T1000 (cell line): ENCODE results near the gene SPATA31D3.
A peak's percentile ranks its signal among the peaks of the same experiment; 100 is the strongest.
"Not testable (repeated sequence)": the region's sequence is repeated elsewhere in the genome, so short reads cannot be mapped to it uniquely, and the experiment has no call there.

Experiments
- DNase-seq: peaks from one replicate; lab custom pipeline; 2025; ENCODE audit warnings: mixed read lengths; lab: John Stamatoyannopoulos, UW

SPATA31D3 gene

GRCh38 chr9:81943393-81943792, at the start of gene SPATA31D3:
Gene SPATA31D3, plus strand, starts transcription at chr9:81943500. Its CDS starts 86 bp downstream, at chr9:81943586.
- DNase-seq: not testable (repeated sequence)

GRCh38 chr9:81893929-81894328, 49.4 kb upstream of the SPATA31D3 start:
- DNase-seq: no peak

- no peak for DNase-seq
Measured at GRCh38 chr9:81894891-81895290, 48.4 kb upstream of the SPATA31D3 start.

DNA sequence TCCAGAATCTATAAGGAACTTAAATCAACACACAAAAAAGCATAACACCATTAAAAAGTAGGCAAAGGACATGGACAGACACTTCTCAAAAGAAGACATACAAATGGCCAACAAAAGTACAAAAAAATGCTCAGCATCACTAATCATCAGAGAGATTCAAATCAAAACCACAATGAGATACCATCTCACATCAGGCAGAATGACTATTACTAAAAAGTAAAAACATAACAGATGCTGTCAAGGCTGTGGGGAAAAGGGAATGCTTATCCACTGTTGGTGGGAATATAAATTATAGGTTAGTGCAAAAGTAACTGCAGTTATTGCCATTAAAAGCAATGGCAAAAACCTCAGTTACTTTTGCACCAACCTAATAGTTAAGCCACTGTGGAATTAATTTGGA, 47.2 kb upstream of the SPATA31D3 start:
- no peak for DNase-seq

DNA sequence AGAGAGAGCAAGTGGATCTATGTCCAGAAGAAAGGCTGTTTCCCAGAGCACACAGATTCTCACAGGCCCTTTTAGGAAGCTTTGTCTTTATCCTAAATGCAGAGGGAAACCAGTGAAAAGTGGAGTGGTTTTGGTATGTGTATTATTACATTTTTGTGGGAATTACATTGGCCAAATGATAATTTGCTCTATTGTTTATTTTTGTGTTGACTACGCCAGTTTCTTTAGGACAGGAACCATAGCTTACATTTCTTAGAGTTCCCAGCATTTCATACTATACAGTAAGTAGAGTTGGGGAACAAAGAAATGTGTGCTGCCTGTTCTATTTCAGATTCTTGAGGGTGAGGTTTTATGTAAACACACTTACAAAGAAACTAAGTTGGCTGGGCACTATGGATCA, 44.4 kb upstream of the SPATA31D3 start:
- DNase-seq: no peak

- DNase-seq: no peak
Measured at GRCh38 chr9:81902196-81902595, 41.1 kb upstream of the SPATA31D3 start.

DNA sequence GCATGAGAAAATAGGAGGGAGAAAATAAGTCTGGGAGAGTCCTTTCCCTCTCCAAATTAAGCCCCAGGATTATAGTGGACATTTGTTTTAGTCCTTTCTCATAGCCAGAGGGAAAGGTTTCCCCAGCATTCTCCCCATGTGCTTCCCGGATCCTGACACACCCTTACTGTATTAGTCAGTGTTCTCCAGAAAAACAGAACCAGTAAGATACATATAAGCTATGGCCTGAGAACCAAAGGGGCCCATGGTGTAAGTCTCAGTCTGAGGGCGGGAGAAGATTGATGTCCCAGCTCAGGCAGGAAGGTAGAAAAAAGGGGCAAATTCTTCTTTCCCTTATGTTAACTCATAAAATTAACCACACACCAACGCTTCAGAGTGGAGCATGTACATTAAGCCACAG, 40.7 kb upstream of the SPATA31D3 start:
- DNase-seq: no peak

GRCh38 chr9:81906671-81907070, 36.6 kb upstream of the SPATA31D3 start:
- DNase-seq: peak; percentile 5

DNA sequence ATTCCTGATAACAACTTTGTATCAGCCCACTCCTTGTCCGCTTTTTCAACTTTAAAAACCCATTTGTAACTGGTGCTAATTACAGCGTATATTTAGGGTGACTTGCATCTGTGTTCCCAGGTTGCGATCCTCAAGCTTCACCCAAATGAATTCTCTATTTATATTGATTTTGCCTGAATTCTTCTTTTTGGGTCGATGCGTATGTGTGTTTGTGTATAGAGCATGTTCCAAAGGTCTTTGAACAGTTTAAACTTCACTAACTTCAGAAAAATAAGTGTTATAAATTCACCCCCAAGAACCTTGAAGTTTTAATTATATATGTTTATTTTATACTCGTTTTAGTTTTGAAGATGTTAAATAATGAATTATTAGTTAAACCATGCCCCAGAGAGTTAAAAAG, 31.2 kb upstream of the SPATA31D3 start:
- no peak for DNase-seq

DNA sequence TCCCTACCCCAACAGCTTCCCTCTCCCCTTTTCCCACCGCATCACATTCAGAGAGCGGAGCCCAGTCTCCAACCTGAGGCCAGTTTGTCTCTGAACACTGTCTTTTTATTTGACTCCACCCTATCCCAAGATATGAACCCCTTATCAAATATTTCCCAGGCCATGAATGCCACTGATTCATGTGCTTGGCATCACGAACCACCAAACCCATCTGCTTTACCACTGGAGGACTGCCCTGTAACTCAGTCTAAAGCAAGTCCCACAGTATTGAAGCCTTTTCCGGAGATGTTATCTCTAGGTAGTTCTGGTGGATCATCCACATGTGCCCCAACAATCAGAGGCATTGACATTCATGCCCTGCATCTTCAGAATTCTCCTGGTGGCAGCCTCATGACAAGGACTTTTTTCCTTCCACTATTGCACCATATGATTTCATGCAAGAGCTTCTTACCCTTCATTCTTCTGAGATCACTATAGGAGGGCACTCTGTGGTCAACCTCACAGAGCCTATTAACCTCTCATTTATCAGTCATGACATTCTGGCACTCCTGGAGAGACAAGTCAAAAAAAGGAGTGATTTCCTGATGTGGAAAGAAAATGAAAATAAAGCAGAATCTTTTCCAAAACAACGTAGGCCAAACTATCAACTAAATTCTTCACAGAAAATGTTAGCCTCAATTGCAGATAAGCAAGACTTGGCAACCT, 27.3 kb upstream of the SPATA31D3 start:
- no peak for DNase-seq

DNA sequence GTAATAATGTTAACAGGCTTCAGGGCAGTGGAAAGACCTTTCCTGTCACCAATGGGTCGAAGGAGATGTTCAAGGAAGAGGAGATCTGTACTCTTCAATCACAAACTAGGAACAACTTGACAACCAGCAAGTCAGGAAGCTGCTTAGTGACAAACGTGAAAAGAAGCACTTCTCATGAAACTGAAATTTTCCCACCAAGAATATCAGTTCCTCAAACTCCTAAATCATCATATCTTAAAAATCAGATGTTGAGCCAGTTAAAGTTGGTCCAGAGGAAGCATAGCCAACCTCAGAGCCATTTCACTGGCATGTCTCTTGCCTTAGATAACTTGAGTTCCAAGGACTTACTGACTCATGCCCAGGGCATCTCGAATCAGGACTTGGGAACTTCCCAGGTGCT, 24.8 kb upstream of the SPATA31D3 start:
- DNase-seq: not testable (repeated sequence)

GRCh38 chr9:81928305-81928704, 15.0 kb upstream of the SPATA31D3 start, which contains the start of gene SPATA31D4:
Gene SPATA31D4, plus strand, starts transcription at chr9:81928428. Its CDS starts 86 bp downstream, at chr9:81928514.
- DNase-seq: not testable (repeated sequence)

- DNase-seq: not testable (repeated sequence)
Measured at GRCh38 chr9:81930147-81930546, 13.2 kb upstream of the SPATA31D3 start.

GRCh38 chr9:81933547-81933946, 9.8 kb upstream of the SPATA31D3 start:
- DNase-seq: not testable (repeated sequence)

GRCh38 chr9:81948650-81949049, 5.3 kb downstream of the SPATA31D3 start:
- not testable (repeated sequence) for DNase-seq

DNA sequence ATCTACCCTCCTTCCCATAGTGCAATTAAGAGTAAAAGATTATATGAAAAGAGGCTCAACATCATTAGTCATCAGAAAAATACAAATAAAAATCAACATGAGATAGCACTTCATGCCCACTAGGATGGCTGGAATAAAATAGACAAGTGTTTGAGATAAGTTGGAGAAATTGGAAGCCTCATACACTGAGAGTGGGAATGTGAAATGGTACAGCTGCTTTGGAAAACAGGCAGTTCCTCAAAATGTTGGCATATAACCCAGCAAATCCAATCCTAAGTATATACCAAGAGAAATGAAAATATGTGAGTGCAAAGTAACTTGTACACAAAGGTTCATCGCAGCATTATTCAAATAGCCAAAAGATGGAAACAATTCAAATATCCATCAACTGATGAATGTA, 9.8 kb downstream of the SPATA31D3 start:
- no peak for DNase-seq

DNA sequence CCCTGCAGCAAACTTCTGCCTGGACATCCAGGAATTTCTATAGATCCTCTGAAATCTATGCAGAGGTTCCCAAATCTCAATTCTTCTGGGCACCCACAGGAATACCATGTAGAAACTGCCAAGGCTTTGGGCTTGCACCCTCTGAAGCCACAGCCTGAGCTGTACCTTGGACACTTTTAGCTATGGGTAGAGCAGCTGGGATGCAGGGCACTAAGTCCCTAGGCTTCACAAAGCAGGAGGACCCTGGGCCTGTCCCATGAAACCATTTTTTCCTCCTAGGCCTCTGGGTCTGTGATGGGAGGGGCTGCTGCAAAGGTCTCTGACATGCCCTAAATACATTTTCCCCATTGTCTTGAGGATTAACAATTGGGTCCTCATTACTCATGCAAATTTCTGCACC, 12.3 kb downstream of the SPATA31D3 start:
- DNase-seq: no peak

- no peak for DNase-seq
Measured at GRCh38 chr9:81964218-81965171, 21.2 kb downstream of the SPATA31D3 start.

DNA sequence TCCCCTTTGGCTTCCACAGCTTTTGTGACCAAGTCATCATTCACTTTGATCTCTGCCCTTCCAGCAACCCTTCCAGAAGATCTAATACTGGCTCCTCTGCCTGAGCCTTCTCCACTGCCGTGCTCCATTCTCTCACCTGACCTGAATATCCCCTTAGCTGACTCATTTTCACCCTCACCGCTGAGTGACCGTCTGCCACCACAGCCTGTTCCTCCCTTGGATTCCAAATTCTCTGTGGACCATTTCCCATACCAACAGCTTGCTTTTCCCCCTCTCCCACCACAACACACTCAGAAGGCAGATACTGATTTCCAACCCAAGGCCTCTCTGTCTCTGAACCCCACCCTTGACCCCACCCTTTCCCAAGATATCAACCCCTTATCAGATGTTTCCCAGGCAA, 24.7 kb downstream of the SPATA31D3 start:
- DNase-seq: no peak

GRCh38 chr9:81969971-81970370, 26.7 kb downstream of the SPATA31D3 start:
- DNase-seq: no peak

DNA sequence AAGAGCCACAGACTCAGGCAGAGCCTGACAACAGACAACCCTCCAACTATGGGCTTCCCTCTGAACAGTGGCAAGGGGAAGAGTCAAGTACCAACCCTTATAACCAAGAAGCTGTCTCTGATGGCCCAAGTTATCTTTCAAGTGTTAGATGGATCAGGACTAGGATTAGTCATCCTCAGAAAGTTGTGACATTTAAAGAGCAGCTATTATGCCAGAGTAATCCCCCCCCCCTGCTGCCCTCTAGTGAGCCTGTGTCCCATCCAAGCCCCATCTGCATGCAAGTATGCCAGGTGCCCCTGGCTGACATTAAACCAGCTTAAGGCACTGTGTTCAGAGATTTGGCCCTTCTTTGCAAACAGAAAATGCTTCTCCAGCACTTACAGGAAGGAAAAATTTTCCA, 28.4 kb downstream of the SPATA31D3 start:
- DNase-seq: no peak

GRCh38 chr9:81974764-81975163, 31.5 kb downstream of the SPATA31D3 start:
- no peak for DNase-seq

GRCh38 chr9:81976351-81976750, 33.1 kb downstream of the SPATA31D3 start:
- DNase-seq: no peak
